ENCODE data around the gene WFS1. TPM values are rescaled to one million over a fixed set of nuclear protein-coding genes. Genes with fewer than 3 reads are reported as not detected.

WFS1 gene
- total RNA-seq, 2 experiments from 2014 or later = 1.3 to 1.7 TPM

DNA sequence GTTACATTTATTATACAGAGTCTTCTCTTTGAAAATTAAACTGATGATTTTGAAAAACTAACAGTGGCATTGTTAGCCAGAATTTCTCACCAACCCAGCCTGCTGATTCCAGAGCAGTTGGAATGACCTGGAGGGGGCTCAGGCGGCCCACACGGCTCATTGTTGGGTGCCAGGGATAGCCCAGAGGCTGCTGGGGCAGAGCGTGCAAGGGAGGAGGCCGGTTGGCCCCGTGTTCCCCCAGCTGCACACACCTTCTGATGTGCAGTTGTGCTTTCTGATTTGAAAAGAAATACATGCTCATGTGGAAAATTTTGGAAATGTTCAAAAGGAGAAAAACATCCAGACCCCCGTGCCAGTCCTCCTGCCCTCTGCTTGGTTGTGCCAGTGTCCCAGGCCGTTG, 20.6 kb downstream of the WFS1 start:
- no peaks in the 10 kb centered on the region for H3K27me3 ChIP-seq (ENCODE audit: control insufficient read depth in 1 of 2, insufficient read depth in 2 of 2, low read length in 2 of 2)
- ChIA-PET CTCF (no interaction called here), POLR2A (no interaction called here)
- no peaks in the 10 kb centered on the region for H3K27me3 Mint-ChIP-seq
- intact Hi-C loops (cut with DNase I, micrococcal nuclease) = no loop called here
- H3K27ac ChIP-seq (ENCODE audit: low read depth in 1 of 2, low read length in 2 of 2) = no peak overlapping the region
- ATAC-seq (ENCODE audit: poor library complexity) (no peak), DNase-seq (no peak)
- no peak overlapping the region for H3K27ac Mint-ChIP-seq
- H3K4me3 Mint-ChIP-seq = no peak overlapping the region
- H3K4me1 Mint-ChIP-seq (ENCODE audit: low read depth) = no peaks in the 10 kb centered on the region
- H3K9me3 Mint-ChIP-seq = no peaks in the 10 kb centered on the region
- no peak for TF ChIP-seq CTCF (IDR thresholded peaks at IDR 0.05)
- peaks cover 19% of the 10 kb centered on the region for H3K36me3 Mint-ChIP-seq (ENCODE audit: low read depth)
- no peaks in the 10 kb centered on the region for H3K4me1 ChIP-seq (ENCODE audit: insufficient read depth, low read length)
- no peaks in the 10 kb centered on the region for H3K36me3 ChIP-seq (ENCODE audit: insufficient read depth, low read length)
- no peaks in the 10 kb centered on the region for H3K9me3 ChIP-seq (ENCODE audit: control insufficient read depth in 1 of 2, insufficient read depth in 1 of 2, low read length in 2 of 2)
- H3K4me3 ChIP-seq (ENCODE audit: low read length) = no peak overlapping the region

- peaks cover 22% of the 10 kb centered on the region for H3K36me3 Mint-ChIP-seq (ENCODE audit: low read depth)
Observed at GRCh38 chr4:6290769-6291547, 21.3 kb downstream of the WFS1 start.

DNA sequence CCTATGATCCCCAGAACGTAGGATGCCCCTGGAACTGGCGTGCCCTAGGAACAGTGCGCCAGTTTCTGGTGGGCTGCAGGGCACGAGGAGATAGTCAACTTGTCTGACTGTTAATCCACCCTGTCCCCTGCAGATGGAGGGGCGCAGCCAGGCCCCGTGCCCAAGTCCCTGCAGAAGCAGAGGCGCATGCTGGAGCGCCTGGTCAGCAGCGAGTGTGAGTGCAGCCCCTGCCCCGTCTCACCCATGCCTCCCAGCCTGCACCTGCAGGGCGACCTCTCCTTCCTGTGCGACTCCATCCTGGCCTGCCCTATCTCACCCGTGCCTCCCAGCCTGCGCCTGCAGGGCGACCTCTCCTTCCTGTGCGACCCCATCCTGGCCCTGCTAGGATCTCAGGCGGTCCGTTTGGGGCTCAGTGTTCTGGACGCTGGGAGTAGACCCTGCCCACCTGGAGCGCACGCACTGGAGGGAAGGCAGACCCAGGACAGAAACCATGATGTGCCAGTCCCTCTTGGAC, 22.2 kb downstream of the WFS1 start:
- Histone ChIP-seq H3K36me3 (ENCODE audit: insufficient read depth, low read length) (peaks cover 3% of the 10 kb centered on the region), H3K4me3 (ENCODE audit: low read length) (no peak overlapping the region), H3K27ac (ENCODE audit: low read depth in 1 of 2, low read length in 2 of 2) (no peak overlapping the region), H3K27me3 (ENCODE audit: control insufficient read depth in 1 of 2, insufficient read depth in 2 of 2, low read length in 2 of 2) (no peaks in the 10 kb centered on the region), H3K9me3 (ENCODE audit: control insufficient read depth in 1 of 2, insufficient read depth in 1 of 2, low read length in 2 of 2) (no peaks in the 10 kb centered on the region), H3K4me1 (ENCODE audit: insufficient read depth, low read length) (no peaks in the 10 kb centered on the region)
- H3K9me3 Mint-ChIP-seq = no peaks in the 10 kb centered on the region
- no peak for ATAC-seq (ENCODE audit: poor library complexity)
- no peak for TF ChIP-seq CTCF (IDR thresholded peaks at IDR 0.05)
- intact Hi-C loops (cut with DNase I, micrococcal nuclease) = no loop called here
- DNase-seq = no peak
- CTCF ChIA-PET = no interaction called here
- H3K27me3 Mint-ChIP-seq = no peaks in the 10 kb centered on the region
- POLR2A ChIA-PET = no interaction called here
- no peak overlapping the region for H3K4me3 Mint-ChIP-seq
- H3K4me1 Mint-ChIP-seq (ENCODE audit: low read depth) = no peaks in the 10 kb centered on the region
- peaks cover 19% of the 10 kb centered on the region for H3K36me3 Mint-ChIP-seq (ENCODE audit: low read depth)
- no peak overlapping the region for H3K27ac Mint-ChIP-seq

More at GRCh38 chr4:6290769-6291547, 21.3 kb downstream of the WFS1 start:
- Mint-ChIP-seq H3K4me3 (no peak overlapping the region), H3K27ac (no peak overlapping the region), H3K9me3 (no peaks in the 10 kb centered on the region), H3K27me3 (no peaks in the 10 kb centered on the region), H3K4me1 (ENCODE audit: low read depth) (no peaks in the 10 kb centered on the region)
- no peak for ATAC-seq (ENCODE audit: poor library complexity)
- Histone ChIP-seq H3K27ac (ENCODE audit: low read depth in 1 of 2, low read length in 2 of 2) (no peak overlapping the region), H3K9me3 (ENCODE audit: control insufficient read depth in 1 of 2, insufficient read depth in 1 of 2, low read length in 2 of 2) (no peaks in the 10 kb centered on the region), H3K4me1 (ENCODE audit: insufficient read depth, low read length) (no peaks in the 10 kb centered on the region), H3K27me3 (ENCODE audit: control insufficient read depth in 1 of 2, insufficient read depth in 2 of 2, low read length in 2 of 2) (no peaks in the 10 kb centered on the region), H3K4me3 (ENCODE audit: low read length) (no peak overlapping the region), H3K36me3 (ENCODE audit: insufficient read depth, low read length) (peaks cover 3% of the 10 kb centered on the region)
- no peak for DNase-seq
- no peak for TF ChIP-seq CTCF (IDR thresholded peaks at IDR 0.05)
- intact Hi-C loops (cut with DNase I, micrococcal nuclease) = no loop called here
- POLR2A ChIA-PET = no interaction called here
- CTCF ChIA-PET = no interaction called here
